GM23248 (cell line): ENCODE data around the gene KRT222.

Experiments
- EZH2 ChIP-seq: fragments of 200-600 bp; sonication (generic); IDR thresholded peaks from 2 replicates; pipeline ENCODE4 v1.6.1; 2018; ENCODE audit warnings: antibody characterized with exemption, mild to moderate bottlenecking; ENCODE audit not compliant: insufficient read depth, poor library complexity, severe bottlenecking
- EZH2phosphoT487 ChIP-seq: fragments of 200-600 bp; sonication (generic); IDR thresholded peaks from 2 replicates; pipeline ENCODE4 v1.6.1; 2018; ENCODE audit warnings: antibody characterized with exemption, moderate library complexity, mild to moderate bottlenecking, low read depth; ENCODE audit not compliant: insufficient read depth

GRCh38 chr17:40607641-40608040, 57.3 kb downstream of the KRT222 start:
- no peak for TF ChIP-seq EZH2
- TF ChIP-seq EZH2phosphoT487, result no peak
